NCI-H146 treated with DMSO at 0.1 percent for 48 hours (cell line): ENCODE measurements around the gene UBE3C.

ENCODE experiments used
- DNase-seq: peaks from one replicate; lab custom pipeline; 2025; ENCODE audit not compliant: unreplicated experiment; lab: John Stamatoyannopoulos, UW

Gene UBE3C

GRCh38 chr7:157176771-157177170 lies 38.0 kb downstream of the UBE3C start:
- no peak for DNase-seq

- no peak for DNase-seq
These were observed 38.7 kb downstream of the UBE3C start for GRCh38 chr7:157177333-157177982.

DNA sequence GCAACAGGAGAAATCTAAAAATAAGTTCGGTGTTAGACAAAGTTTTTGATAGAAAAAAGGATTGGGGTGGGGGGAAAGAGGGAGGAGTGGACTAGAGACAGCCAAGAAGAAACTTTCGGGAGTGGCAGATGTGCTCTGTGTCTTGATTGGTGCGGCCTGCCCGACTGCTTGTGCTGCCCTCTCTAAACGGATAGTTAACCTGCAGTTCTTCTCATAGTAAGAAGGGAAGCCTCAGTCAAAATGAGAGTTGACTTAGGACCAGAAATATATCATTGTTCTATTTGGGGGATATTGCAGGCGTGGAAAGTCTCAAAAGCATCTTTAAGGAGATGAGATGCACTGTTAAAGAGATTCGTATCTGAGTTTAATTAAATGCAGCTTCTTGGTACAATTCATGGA lies 39.3 kb downstream of the UBE3C start:
- DNase-seq, result no peak

- DNase-seq, result no peak
These were observed 45.1 kb downstream of the UBE3C start for GRCh38 chr7:157183832-157184231.

DNA sequence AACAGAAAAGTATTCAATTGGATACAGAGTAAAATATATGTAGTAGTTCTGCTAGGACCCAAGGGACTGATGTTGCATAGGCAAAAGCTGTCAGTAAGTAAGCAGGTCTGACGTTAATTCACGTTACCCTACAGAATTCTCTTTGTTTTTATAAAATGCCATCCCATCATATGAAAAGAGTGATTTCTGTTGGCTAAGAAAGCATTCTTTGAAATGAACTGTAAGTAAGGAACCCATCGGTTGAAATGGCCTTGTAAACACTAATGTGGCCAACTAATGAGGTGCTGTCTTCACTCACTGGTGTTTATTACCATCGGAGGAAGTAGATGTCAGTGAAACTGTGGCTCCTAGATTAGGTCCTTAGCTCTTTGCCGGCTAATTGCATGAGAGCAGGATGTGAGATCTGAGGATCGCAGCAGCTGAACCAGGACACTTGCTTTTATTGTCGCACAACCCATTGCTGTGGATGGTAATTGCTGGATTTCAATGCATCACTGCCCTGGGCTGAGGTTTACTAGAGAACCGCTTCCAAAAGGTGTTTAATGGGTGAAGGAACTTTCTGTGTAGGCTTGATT lies 49.5 kb downstream of the UBE3C start:
- no peak for DNase-seq

- no peak for DNase-seq
These were observed 50.7 kb downstream of the UBE3C start for GRCh38 chr7:157189405-157189804.

DNA sequence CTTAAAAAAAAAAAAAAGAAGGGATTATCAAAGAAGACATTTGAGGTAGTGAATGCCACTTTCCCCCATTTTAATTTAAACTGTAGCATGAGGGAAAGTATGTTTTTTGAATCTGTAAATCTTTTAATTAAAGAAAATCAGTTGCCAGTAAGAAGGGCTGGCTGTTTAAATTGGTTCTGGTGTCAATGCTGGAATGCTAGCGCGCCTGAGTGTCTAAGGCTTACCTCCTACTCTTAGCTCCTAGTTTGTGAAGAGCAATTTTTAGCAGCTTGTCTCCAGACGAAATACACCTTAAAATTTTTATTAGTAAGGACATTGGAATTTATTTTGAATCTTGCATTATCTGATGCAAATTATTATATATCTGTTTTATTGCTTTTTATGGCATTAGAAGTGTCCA lies 54.1 kb downstream of the UBE3C start:
- no peak for DNase-seq

DNA sequence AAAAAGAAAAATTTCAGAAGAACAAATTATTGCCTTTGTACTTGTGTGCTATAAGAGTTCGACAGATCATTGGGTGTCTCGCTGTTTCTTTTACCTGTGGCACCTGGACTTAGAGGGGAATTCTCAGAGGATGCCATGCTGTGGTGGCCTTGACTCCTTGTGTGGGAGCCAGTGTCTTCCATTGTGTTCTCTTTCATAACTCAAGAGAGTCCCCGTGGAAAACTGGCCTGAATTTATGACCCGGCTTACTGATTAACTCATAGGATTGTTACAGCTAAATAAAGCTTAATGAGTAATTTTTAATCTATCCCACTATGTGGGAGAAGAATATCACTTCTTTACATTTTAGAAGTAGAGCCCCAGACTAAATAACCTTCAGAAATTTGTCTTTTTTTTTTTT lies 54.5 kb downstream of the UBE3C start:
- DNase-seq, result no peak

- DNase-seq, result no peak
These were observed 56.2 kb downstream of the UBE3C start for GRCh38 chr7:157194948-157195347.

DNA sequence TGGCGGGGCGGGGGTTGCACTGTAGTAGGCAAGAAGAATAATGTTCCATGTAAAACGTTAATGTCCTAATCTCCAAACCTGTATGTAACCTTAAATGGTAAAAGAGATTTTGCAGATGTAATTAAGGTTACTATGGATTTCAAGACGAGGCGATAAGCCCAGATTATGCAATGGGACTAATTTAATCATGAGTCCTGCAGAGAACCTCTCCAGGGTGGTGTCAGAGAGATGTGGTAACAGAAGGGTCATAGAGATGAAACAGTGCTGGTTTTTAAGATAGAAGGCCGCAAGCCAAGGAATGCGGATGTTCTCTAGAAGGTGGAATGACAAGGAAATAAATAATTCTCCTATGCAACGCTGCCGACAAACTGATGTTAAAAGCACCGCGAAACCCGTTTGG lies 57.1 kb downstream of the UBE3C start:
- DNase-seq, result no peak

- no peak for DNase-seq
These were observed 65.4 kb downstream of the UBE3C start for GRCh38 chr7:157204134-157204533.

GRCh38 chr7:157205438-157205837 lies 66.7 kb downstream of the UBE3C start:
- no peak for DNase-seq

GRCh38 chr7:157208571-157209413 lies 70.1 kb downstream of the UBE3C start:
- DNase-seq, result no peak

DNA sequence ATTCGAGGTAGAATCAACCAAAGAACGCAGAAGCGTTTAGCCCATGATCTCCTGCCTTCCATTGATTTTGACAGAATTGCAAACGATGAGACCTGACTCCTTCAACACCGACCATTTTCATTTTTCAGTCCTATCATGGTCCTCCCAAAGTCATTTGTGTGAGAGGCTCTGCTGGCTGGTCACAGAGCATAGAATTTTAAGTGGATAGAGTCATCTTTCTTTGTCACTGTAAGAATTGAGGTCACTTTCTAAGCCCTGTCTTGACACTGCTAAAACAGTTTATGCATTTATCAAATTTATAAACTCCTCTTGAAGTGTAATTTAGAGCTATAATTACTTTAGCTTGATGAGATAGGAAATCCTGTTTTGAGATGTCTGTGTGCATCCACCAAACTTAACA lies 72.0 kb downstream of the UBE3C start:
- no peak for DNase-seq

DNA sequence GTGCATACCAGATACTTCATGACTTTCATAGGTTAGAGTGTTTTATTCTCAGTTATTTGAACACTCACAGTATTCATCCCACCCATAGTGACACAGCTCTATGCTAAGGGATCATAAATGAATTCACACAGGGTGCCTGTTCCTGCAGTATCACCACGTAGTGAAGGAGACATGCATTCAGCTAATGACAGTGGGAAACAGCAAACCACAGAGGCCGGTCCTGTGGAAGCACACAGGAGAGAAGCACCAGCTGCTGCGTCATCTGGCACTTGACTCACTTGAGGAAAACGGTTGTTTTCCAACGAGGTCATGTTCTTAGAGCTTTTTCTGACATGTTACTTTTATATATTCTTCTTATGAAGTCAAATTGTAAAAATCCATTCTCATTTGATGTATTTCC lies 73.0 kb downstream of the UBE3C start:
- DNase-seq, result no peak

GRCh38 chr7:157219154-157219553 lies 80.4 kb downstream of the UBE3C start:
- no peak for DNase-seq

- DNase-seq, result no peak
These were observed 82.3 kb downstream of the UBE3C start for GRCh38 chr7:157220916-157221569.

GRCh38 chr7:157222687-157223086 lies 84.0 kb downstream of the UBE3C start:
- no peak for DNase-seq

- no peak for DNase-seq
These were observed 85.9 kb downstream of the UBE3C start for GRCh38 chr7:157224627-157225026.

DNA sequence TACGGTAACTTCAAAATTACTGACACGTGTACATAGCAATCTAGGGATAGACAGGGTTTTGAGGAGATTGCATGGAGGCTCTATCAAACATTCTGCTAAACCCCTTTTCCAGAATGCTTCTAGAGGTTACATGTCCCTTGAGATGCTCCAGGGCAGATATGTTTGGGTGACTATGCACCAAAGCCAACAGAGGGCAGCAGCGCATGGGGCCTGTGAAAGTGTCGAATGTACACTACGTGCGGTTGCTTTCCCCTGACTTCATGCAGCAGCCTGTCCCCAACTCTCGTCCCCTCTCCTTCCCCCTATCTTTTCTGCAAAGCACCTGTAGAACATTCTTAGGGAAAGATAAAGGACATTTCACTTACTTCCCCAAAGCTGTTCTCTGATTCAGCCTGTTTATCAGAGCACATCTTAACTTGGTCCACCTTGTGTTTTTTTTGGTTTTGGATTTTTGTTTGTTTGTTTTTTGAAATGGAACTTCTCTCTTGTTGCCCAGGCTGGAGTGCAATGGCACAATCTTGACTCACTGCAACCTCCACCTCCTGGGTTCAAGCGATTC lies 90.2 kb downstream of the UBE3C start:
- DNase-seq, result no peak

DNA sequence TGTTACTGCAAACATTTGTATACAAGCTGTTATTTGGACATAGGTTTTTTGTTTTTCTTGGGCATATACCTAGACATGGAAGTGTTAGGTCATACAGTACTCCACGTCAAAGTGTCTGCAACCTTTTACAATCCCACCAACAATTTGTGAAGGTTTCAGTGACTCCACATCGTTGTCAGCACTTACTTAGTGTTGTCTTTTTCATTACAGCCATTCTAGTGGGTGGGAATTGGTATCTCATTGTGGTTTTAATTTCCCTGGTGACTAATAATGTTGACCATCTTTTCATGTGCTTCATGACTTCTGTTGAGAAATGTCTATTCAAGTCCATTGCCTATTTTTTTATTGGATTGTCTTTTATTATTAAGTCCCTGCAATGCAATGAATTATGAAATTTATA lies 95.0 kb downstream of the UBE3C start:
- DNase-seq, result no peak
